A549 (cell line): Measurements from ENCODE around the gene ERH.

Experiments used
- BHLHE40 ChIP-seq: IDR thresholded peaks from 2 replicates; pipeline ENCODE4 v1.6.1; 2012; ENCODE audit warnings: low read depth, low read length, inconsistent platforms
- CTCF ChIP-seq: fragments of >200 bp; sonication (Bioruptor Twin); formaldehyde crosslinking; IDR thresholded peaks from 3 replicates; pipeline ENCODE4 v1.5.1; 2016
- EP300 ChIP-seq, 2 experiments: fragments of >200 bp; sonication (Bioruptor Twin); formaldehyde crosslinking; IDR thresholded peaks; 2 replicates in 1 of 2; 3 replicates in 1 of 2; pipeline ENCODE4 v1.6.1; 2016 to 2017
- JUNB ChIP-seq: fragments of >200 bp; sonication (Bioruptor Twin); formaldehyde crosslinking; IDR thresholded peaks from 2 replicates; pipeline ENCODE4 v1.6.1; 2016
- POLR2A ChIP-seq: IDR thresholded peaks from 2 replicates; pipeline ENCODE4 v1.6.1; 2012; ENCODE audit warnings: mild to moderate bottlenecking, low read length
- SMC3 ChIP-seq: fragments of >200 bp; sonication (Bioruptor Twin); formaldehyde crosslinking; IDR thresholded peaks from 3 replicates; pipeline ENCODE4 v1.6.1; 2018; ENCODE audit warnings: inconsistent platforms

DNA sequence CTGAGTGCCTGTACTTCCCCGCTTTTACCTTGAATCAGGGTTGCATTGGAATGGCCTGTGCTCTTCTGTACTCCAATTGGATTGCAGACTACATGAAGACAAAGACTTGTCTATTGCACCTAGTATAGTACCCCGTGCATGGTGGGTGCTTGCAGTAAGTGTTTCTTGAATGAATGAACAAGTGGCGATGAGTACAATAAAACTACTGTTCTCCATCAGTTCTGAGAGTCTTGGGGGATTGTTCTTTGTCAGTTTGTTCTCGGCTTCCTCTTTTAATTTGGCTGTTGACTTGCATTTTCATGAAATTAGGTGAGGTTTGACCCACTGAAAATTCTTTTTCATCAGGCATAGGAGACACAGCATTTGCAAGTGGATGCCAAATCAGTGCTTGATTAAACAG is 34.1 kb downstream of the ERH start:
- TF ChIP-seq POLR2A (no peak), EP300 (IDR thresholded peaks at IDR 0.05) (no peak), JUNB (no peak), CTCF (no peak), BHLHE40 (no peak), SMC3 (no peak)
